Upper lobe of left lung (tissue), 6 donors: ENCODE data around the gene MYEOV. TPM values are rescaled to one million over a fixed set of nuclear protein-coding genes. Genes with fewer than 3 reads are reported as not detected.

Experiments
- ATAC-seq, 2 donors: fragments of 200-7000 bp; cut with Tn5 transposase; one replicate each; pipeline ENCODE4 v1.9.1; 2022; ENCODE audit warnings: mild to moderate bottlenecking in 2 of 2, moderate library complexity in 2 of 2; ENCODE audit not compliant: low FRiP score in 2 of 2
- DNase-seq, 2 donors: peaks; one replicate each; pipeline ENCODE4 v3.0.0-alpha.2; 2019 to 2020
- H3K27ac ChIP-seq, 4 donors: fragments of 200-600 bp; sonication (generic); one replicate each; pipeline ENCODE4 v1.5.1; 2016 to 2019
- H3K27me3 ChIP-seq, 4 donors: fragments of 200-600 bp; sonication (generic); one replicate each; pipeline ENCODE4 v1.5.1; 2017 to 2019
- H3K36me3 ChIP-seq, 4 donors: fragments of 200-600 bp; sonication (generic); one replicate each; pipeline ENCODE4 v1.5.1; 2016 to 2019
- H3K4me1 ChIP-seq, 4 donors: fragments of 200-600 bp; sonication (generic); one replicate each; pipeline ENCODE4 v1.5.1; 2018 to 2019
- H3K4me3 ChIP-seq, 4 donors: fragments of 200-600 bp; sonication (generic); one replicate each; pipeline ENCODE4 v1.5.1; 2017 to 2019; ENCODE audit warnings: mild to moderate bottlenecking in 2 of 4, moderate library complexity in 1 of 4
- H3K9me3 ChIP-seq, 4 donors: fragments of 200-600 bp; sonication (generic); one replicate each; pipeline ENCODE4 v1.5.1; 2018 to 2019
- CTCF ChIP-seq, 6 experiments: fragments of 450-650 bp in 4 of 6; fragments of 200-600 bp in 2 of 6; sonication (generic) in 2 of 6; IDR thresholded peaks; one replicate each; pipeline ENCODE4 v1.5.1; 2016 to 2019; ENCODE audit warnings: antibody characterized with exemption in 6 of 6
- EP300 ChIP-seq, 4 donors: sonication (generic); formaldehyde crosslinking; IDR thresholded peaks; one replicate each; pipeline ENCODE4 v1.5.1; 2017; ENCODE audit warnings: antibody characterized with exemption in 4 of 4, control low read depth in 2 of 4
- POLR2A ChIP-seq, 4 donors: fragments of 450-650 bp; IDR thresholded peaks; one replicate each; pipeline ENCODE4 v1.5.1; 2016 to 2017; ENCODE audit warnings: antibody characterized with exemption in 4 of 4, mild to moderate bottlenecking in 2 of 4
- POLR2AphosphoS5 ChIP-seq, 2 donors: sonication (generic); formaldehyde crosslinking; IDR thresholded peaks; one replicate each; pipeline ENCODE4 v1.5.1; 2017; ENCODE audit warnings: antibody characterized with exemption in 2 of 2
- WGBS, 2 donors: methylation state at CpG; one replicate each; pipeline ENCODE4 v1.1.5; 2017 to 2018; 5-methylcytosine and 5-hydroxymethylcytosine counted together
- total RNA-seq, 6 donors: library from RNA; depleted of rRNA in 4 of 6; stranded (reverse); fragments of >200 nt in 4 of 6; gene quantifications; one replicate each; pipeline versions ENCODE4 v1.1.0 to v1.2.1, GENCODE V29; 2016 to 2021
- donor health status: DM: no; HTN: no; CAD: no; lungs with moderate emphysema.
- donor health status: DM: no; HTN: yes; CAD: no; lungs with severe emphysema.

Gene MYEOV
- total RNA-seq, 6 donors from 2014 or later = 0.30 to 0.98 (median 0.77) TPM; not detected in 2

- no peak overlapping the region for H3K27ac ChIP-seq
- peak; percentile 76 to 79 for DNase-seq
- no peak for TF ChIP-seq CTCF (IDR thresholded peaks at IDR 0.05)
- no peak for TF ChIP-seq POLR2A (IDR thresholded peaks at IDR 0.05)
- TF ChIP-seq EP300 (IDR thresholded peaks at IDR 0.05) = no peak
- no peak for TF ChIP-seq POLR2AphosphoS5 (IDR thresholded peaks at IDR 0.05)
- H3K4me1 ChIP-seq = peaks cover 0 to 13% (median 5%) of the 10 kb centered on the region in 4 donors
- peaks cover 0 to 10% (median 6%) of the 10 kb centered on the region in 4 donors for H3K9me3 ChIP-seq
- peak; percentile 37 to 66 for ATAC-seq
- WGBS, 2 donors = 70 to 72% methylated on average over 29 to 35 of the region's 35 CpGs
- no peak overlapping the region for H3K4me3 ChIP-seq
- no peaks in the 10 kb centered on the region for H3K36me3 ChIP-seq
- no peaks in the 10 kb centered on the region for H3K27me3 ChIP-seq
These were observed 44.4 kb upstream of the MYEOV start for GRCh38 chr11:69249311-69250185.

GRCh38 chr11:69250186-69251056 is 43.5 kb upstream of the MYEOV start:
- 85 to 92% methylated on average over 15 to 16 of the region's 16 CpGs for WGBS, 2 donors

GRCh38 chr11:69251057-69251393 is 42.9 kb upstream of the MYEOV start:
- no peak for TF ChIP-seq POLR2AphosphoS5 (IDR thresholded peaks at IDR 0.05)
- no peak for TF ChIP-seq EP300 (IDR thresholded peaks at IDR 0.05)
- TF ChIP-seq POLR2A (IDR thresholded peaks at IDR 0.05) = no peak
- no peak for TF ChIP-seq CTCF (IDR thresholded peaks at IDR 0.05)
- no peak for DNase-seq
- Histone ChIP-seq H3K27ac (no peak overlapping the region), H3K9me3 (peaks cover 0 to 10% (median 6%) of the 10 kb centered on the region in 4 donors), H3K4me3 (no peak overlapping the region), H3K36me3 (no peaks in the 10 kb centered on the region), H3K4me1 (peaks cover 0 to 13% (median 5%) of the 10 kb centered on the region in 4 donors), H3K27me3 (no peaks in the 10 kb centered on the region)
- no peak for ATAC-seq
- 93 to 95% methylated on average over 10 of the region's 10 CpGs for WGBS, 2 donors

More at GRCh38 chr11:69250186-69251056, 43.5 kb upstream of the MYEOV start:
- Histone ChIP-seq H3K27me3 (no peaks in the 10 kb centered on the region), H3K36me3 (no peaks in the 10 kb centered on the region), H3K4me3 (no peak overlapping the region), H3K4me1 (peaks cover 0 to 13% (median 5%) of the 10 kb centered on the region in 4 donors), H3K9me3 (peaks cover 0 to 10% (median 6%) of the 10 kb centered on the region in 4 donors), H3K27ac (no peak overlapping the region)
- DNase-seq (no peak), ATAC-seq (peak in 1 of 2 donors; percentile 4)
- no peak for TF ChIP-seq CTCF (IDR thresholded peaks at IDR 0.05)
- no peak for TF ChIP-seq POLR2A (IDR thresholded peaks at IDR 0.05)
- no peak for TF ChIP-seq POLR2AphosphoS5 (IDR thresholded peaks at IDR 0.05)
- no peak for TF ChIP-seq EP300 (IDR thresholded peaks at IDR 0.05)

- Histone ChIP-seq H3K27me3 (no peaks in the 10 kb centered on the region), H3K4me1 (peaks cover 0 to 13% (median 5%) of the 10 kb centered on the region in 4 donors), H3K27ac (no peak overlapping the region), H3K36me3 (no peaks in the 10 kb centered on the region), H3K4me3 (no peak overlapping the region), H3K9me3 (peaks cover 0 to 10% (median 6%) of the 10 kb centered on the region in 4 donors)
- no peak for TF ChIP-seq CTCF (IDR thresholded peaks at IDR 0.05)
- TF ChIP-seq POLR2A (IDR thresholded peaks at IDR 0.05) = no peak
- TF ChIP-seq POLR2AphosphoS5 (IDR thresholded peaks at IDR 0.05) = no peak
- no peak for TF ChIP-seq EP300 (IDR thresholded peaks at IDR 0.05)
- WGBS, 2 donors = 82 to 84% methylated on average over 26 to 27 of the region's 31 CpGs
- ATAC-seq = no peak
- peak in 1 of 2 donors; percentile 71 for DNase-seq
These were observed 42.1 kb upstream of the MYEOV start for GRCh38 chr11:69251639-69252489.
